Astrocyte of the spinal cord (primary cell): ENCODE data around the gene IL22RA2.
A peak's percentile ranks its signal among the peaks of the same experiment; 100 is the strongest.

Source experiments
- DNase-seq: peaks from one replicate; pipeline ENCODE4 v3.0.0; 2011; ENCODE audit warnings: low read depth, low spot score
- H3K4me3 ChIP-seq: 2 replicates; pipeline ENCODE4 v1.5.1; 2011; ENCODE audit warnings: low read depth, mild to moderate bottlenecking, low read length, moderate library complexity
- in situ Hi-C: cut with HindIII; loops from 2 replicates; pipeline ENCODE4 v1.10.0; 2017; ENCODE audit warnings: low sequenced_read_pairs
- TF ChIP-seq, protein P1 (sequence below): IDR thresholded peaks from 2 replicates; pipeline ENCODE4 v1.5.1; 2012; ENCODE audit warnings: low read depth, mild to moderate bottlenecking, low read length, inconsistent platforms

IL22RA2 gene

DNA sequence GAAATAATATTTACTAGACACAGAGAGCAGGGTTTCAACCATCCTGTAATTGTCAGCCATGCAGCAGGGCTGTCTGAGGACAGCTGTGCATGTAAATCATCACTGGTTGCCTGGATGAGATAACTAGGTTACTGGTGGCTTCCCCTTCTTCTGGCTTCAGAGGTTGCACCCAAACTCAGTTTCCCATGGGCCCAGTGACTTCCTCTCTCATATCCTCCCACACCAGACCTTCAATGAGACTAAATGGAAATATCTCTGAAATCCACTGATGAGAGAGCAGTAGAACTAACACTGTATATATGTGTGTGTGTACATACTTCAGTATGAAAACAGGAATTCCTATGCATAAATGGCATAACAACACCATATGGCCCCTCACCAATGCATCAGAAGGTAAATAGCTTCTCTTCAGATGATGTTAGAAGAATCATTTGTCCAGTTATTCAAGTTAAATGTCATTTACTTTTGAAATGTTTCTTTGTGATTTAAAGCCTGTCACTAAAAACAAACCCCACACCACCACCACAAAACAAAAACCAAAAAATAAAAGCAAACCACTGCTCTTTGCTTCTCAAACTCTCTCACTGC lies 77.7 kb downstream of the IL22RA2 start:
- TF ChIP-seq, protein P1, sequence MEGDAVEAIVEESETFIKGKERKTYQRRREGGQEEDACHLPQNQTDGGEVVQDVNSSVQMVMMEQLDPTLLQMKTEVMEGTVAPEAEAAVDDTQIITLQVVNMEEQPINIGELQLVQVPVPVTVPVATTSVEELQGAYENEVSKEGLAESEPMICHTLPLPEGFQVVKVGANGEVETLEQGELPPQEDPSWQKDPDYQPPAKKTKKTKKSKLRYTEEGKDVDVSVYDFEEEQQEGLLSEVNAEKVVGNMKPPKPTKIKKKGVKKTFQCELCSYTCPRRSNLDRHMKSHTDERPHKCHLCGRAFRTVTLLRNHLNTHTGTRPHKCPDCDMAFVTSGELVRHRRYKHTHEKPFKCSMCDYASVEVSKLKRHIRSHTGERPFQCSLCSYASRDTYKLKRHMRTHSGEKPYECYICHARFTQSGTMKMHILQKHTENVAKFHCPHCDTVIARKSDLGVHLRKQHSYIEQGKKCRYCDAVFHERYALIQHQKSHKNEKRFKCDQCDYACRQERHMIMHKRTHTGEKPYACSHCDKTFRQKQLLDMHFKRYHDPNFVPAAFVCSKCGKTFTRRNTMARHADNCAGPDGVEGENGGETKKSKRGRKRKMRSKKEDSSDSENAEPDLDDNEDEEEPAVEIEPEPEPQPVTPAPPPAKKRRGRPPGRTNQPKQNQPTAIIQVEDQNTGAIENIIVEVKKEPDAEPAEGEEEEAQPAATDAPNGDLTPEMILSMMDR: no peak
- in situ Hi-C loops: no loop called here
- H3K4me3 ChIP-seq: no peak overlapping the region
- DNase-seq: no peak

- H3K4me3 ChIP-seq: no peak overlapping the region
- in situ Hi-C loops: no loop called here
- TF ChIP-seq, protein P1: no peak
- DNase-seq: no peak
Observed at GRCh38 chr6:137095093-137095492, 78.4 kb downstream of the IL22RA2 start.

GRCh38 chr6:137094411-137095008 lies 78.9 kb downstream of the IL22RA2 start:
- TF ChIP-seq, protein P1: peak; percentile 60
- no peak overlapping the region for H3K4me3 ChIP-seq
- peak; percentile 77 for DNase-seq
- in situ Hi-C loops: no loop called here
